Stomach (tissue), 9 donors: ENCODE measurements around the gene TSC1. TPM values are rescaled to one million over a fixed set of nuclear protein-coding genes. Genes with fewer than 3 reads are reported as not detected.

Source experiments
- DNase-seq, 2 donors: peaks; one replicate each; pipeline versions ENCODE4 v3.0.0 to v3.0.0-alpha.2; 2013 to 2019
- H3K27ac ChIP-seq, 5 donors: fragments of 200-600 bp in 4 of 5; sonication (generic) in 4 of 5; one replicate each; pipeline ENCODE4 v1.5.1; 2013 to 2019; ENCODE audit warnings: mild to moderate bottlenecking in 1 of 5, moderate library complexity in 1 of 5
- H3K27me3 ChIP-seq, 3 donors: fragments of 200-600 bp; sonication (generic); one replicate each; pipeline ENCODE4 v1.5.1; 2017 to 2019; ENCODE audit warnings: mixed run types in 1 of 3
- H3K36me3 ChIP-seq, 4 donors: fragments of 200-600 bp; sonication (generic); 1 replicate in 3 of 4; 2 replicates in 1 of 4; pipeline ENCODE4 v1.5.1; 2016 to 2019
- H3K4me1 ChIP-seq, 4 donors: fragments of 200-600 bp; sonication (generic); one replicate each; pipeline ENCODE4 v1.5.1; 2016 to 2019
- H3K4me3 ChIP-seq, 4 donors: fragments of 200-600 bp; sonication (generic) in 3 of 4; one replicate each; pipeline ENCODE4 v1.5.1; 2016 to 2019; ENCODE audit warnings: mild to moderate bottlenecking in 1 of 4
- H3K9me3 ChIP-seq, 4 donors: fragments of 200-600 bp; sonication (generic); one replicate each; pipeline ENCODE4 v1.5.1; 2016 to 2019
- CTCF ChIP-seq, 7 experiments: fragments of 450-650 bp in 4 of 7; fragments of 200-600 bp in 3 of 7; sonication (generic) in 3 of 7; IDR thresholded peaks; one replicate each; pipeline ENCODE4 v1.5.1; 2016 to 2019; ENCODE audit warnings: antibody characterized with exemption in 7 of 7, control low read depth in 2 of 7, mild to moderate bottlenecking in 1 of 7
- EP300 ChIP-seq: sonication (generic); formaldehyde crosslinking; IDR thresholded peaks from one replicate; pipeline ENCODE4 v1.6.1; 2017; ENCODE audit warnings: antibody characterized with exemption
- POLR2A ChIP-seq, 4 donors: fragments of 450-650 bp; IDR thresholded peaks; one replicate each; pipeline ENCODE4 v1.6.1; 2016; ENCODE audit warnings: antibody characterized with exemption in 4 of 4, control low read depth in 2 of 4, mild to moderate bottlenecking in 1 of 4, moderate library complexity in 1 of 4
- POLR2AphosphoS5 ChIP-seq, 3 donors: sonication (generic); formaldehyde crosslinking; IDR thresholded peaks; one replicate each; pipeline ENCODE4 v1.6.1; 2016; ENCODE audit warnings: antibody characterized with exemption in 3 of 3
- WGBS, 5 donors: extraction: QIAGEN DNeasy Blood & Tissue Kit in 3 of 5; methylation state at CpG; one replicate each; pipeline versions ENCODE4 v1.1.5 to v1.1.7; 2013 to 2018; 5-methylcytosine and 5-hydroxymethylcytosine counted together
- intact Hi-C: fragments of 100-400 bp; cut with DNase I; formaldehyde crosslinking; loops from one replicate; pipeline ENCODE4 v1.15.1; 2023; ENCODE audit warnings: low total_unique reads
- polyA plus RNA-seq, 3 donors: library from polyadenylated mRNA; stranded (reverse); fragments of 200-250 nt; gene quantifications; one replicate each; pipeline ENCODE4 v1.2.3, GENCODE V29; 2013
- total RNA-seq, 5 donors: library from RNA; depleted of rRNA; stranded (reverse); fragments of >200 nt; gene quantifications; one replicate each; pipeline versions ENCODE4 v1.1.0 to v1.2.3, GENCODE V29; 2014 to 2016
- donor health status: healthy with polysubstance abuse.
- donor health status: Bipolar disorder and iron deficiency.
- donor health status: healthy.

Gene TSC1
- total and polyA plus RNA-seq, 8 donors = 6.7 to 120 (median 32.8) TPM

- intact Hi-C loops = no loop called here
- Histone ChIP-seq H3K27ac (no peak overlapping the region), H3K4me3 (no peak overlapping the region), H3K4me1 (peaks cover 0 to 17% (median 10%) of the 10 kb centered on the region in 4 donors), H3K27me3 (peaks cover 3 to 96% (median 42%) of the 10 kb centered on the region in 3 donors), H3K36me3 (no peaks in the 10 kb centered on the region), H3K9me3 (no peaks in the 10 kb centered on the region)
- WGBS, 5 donors = 66 to 82% (median 74%) methylated on average over 5 of the region's 5 CpGs
- no peak for DNase-seq
- no peak for TF ChIP-seq CTCF (IDR thresholded peaks at IDR 0.05)
- no peak for TF ChIP-seq POLR2A (IDR thresholded peaks at IDR 0.05)
Observed at GRCh38 chr9:132980157-132980556, 35.7 kb upstream of the TSC1 start.

GRCh38 chr9:132978451-132979131, 34.2 kb upstream of the TSC1 start, which contains the start of gene GFI1B:
Gene GFI1B (plus strand): TSS chr9:132978694. CDS start chr9:132986679, 7,985 bp downstream.
- Histone ChIP-seq H3K4me3 (no peak within 1 kb of the TSS), H3K27ac (no peak within 1 kb of the TSS), H3K27me3 (peaks cover 3 to 86% (median 35%) of the 10 kb centered on the region in 3 donors), H3K9me3 (no peaks in the 10 kb centered on the region), H3K36me3 (no peaks in the 10 kb centered on the region), H3K4me1 (peaks cover 0 to 17% (median 10%) of the 10 kb centered on the region in 4 donors)
- no peak for DNase-seq
- intact Hi-C loops = no loop called here
- 12 to 18% (median 16%) methylated on average over 26 of the region's 26 CpGs for WGBS, 5 donors
- no peak for TF ChIP-seq EP300
- no peak for TF ChIP-seq POLR2A (IDR thresholded peaks at IDR 0.05)
- TF ChIP-seq CTCF (IDR thresholded peaks at IDR 0.05) = no peak
- TF ChIP-seq POLR2AphosphoS5 (IDR thresholded peaks at IDR 0.05) = no peak

GRCh38 chr9:132978112-132978450, 33.7 kb upstream of the TSC1 start:
- no peaks in the 10 kb centered on the region for H3K36me3 ChIP-seq
- H3K4me1 ChIP-seq = peaks cover 0 to 17% (median 10%) of the 10 kb centered on the region in 4 donors
- H3K27ac ChIP-seq = no peak overlapping the region
- TF ChIP-seq CTCF (IDR thresholded peaks at IDR 0.05) (no peak), POLR2AphosphoS5 (IDR thresholded peaks at IDR 0.05) (no peak), POLR2A (IDR thresholded peaks at IDR 0.05) (no peak), EP300 (no peak)
- intact Hi-C loops = no loop called here
- H3K4me3 ChIP-seq = no peak overlapping the region
- WGBS, 5 donors = 10 to 21% (median 19%) methylated on average over 2 of the region's 2 CpGs
- DNase-seq = no peak
- no peaks in the 10 kb centered on the region for H3K9me3 ChIP-seq
- H3K27me3 ChIP-seq = peaks cover 3 to 88% (median 40%) of the 10 kb centered on the region in 3 donors

- intact Hi-C loops = no loop called here
- H3K4me1 ChIP-seq = peaks cover 0 to 25% (median 19%) of the 10 kb centered on the region in 4 donors
- WGBS, 5 donors = 85 to 93% (median 87%) methylated on average over 3 of the region's 3 CpGs
- no peaks in the 10 kb centered on the region for H3K9me3 ChIP-seq
- H3K36me3 ChIP-seq = no peaks in the 10 kb centered on the region
- H3K4me3 ChIP-seq = no peak overlapping the region
- peaks cover 3 to 79% (median 40%) of the 10 kb centered on the region in 3 donors for H3K27me3 ChIP-seq
- DNase-seq = no peak
- TF ChIP-seq CTCF (IDR thresholded peaks at IDR 0.05) (no peak), EP300 (no peak), POLR2AphosphoS5 (IDR thresholded peaks at IDR 0.05) (no peak), POLR2A (IDR thresholded peaks at IDR 0.05) (no peak)
- H3K27ac ChIP-seq = no peak overlapping the region
Observed at GRCh38 chr9:132976571-132976970, 32.2 kb upstream of the TSC1 start.
